GM13977 (cell line): ENCODE data around the gene TSPAN3.

Source experiments
- DNase-seq: peaks from one replicate; pipeline ENCODE4 v3.0.0; 2012; ENCODE audit warnings: low spot score
- in situ Hi-C: fragments of 300-500 bp; cut with MboI; formaldehyde crosslinking; loops from one replicate; pipeline ENCODE4 v1.12.0; 2022; ENCODE audit warnings: low sequenced_read_pairs, low pct_unique_long_range_greater_than_20kb, mixed read lengths, inconsistent platforms; ENCODE audit not compliant: unreplicated experiment
- TF ChIP-seq, protein P1 (sequence below): IDR thresholded peaks from 2 replicates; pipeline ENCODE4 v1.5.1; 2012; ENCODE audit warnings: mild to moderate bottlenecking, control low read depth; ENCODE audit not compliant: insufficient read depth; ENCODE audit errors: extremely low read depth, missing control alignments

Gene TSPAN3

DNA sequence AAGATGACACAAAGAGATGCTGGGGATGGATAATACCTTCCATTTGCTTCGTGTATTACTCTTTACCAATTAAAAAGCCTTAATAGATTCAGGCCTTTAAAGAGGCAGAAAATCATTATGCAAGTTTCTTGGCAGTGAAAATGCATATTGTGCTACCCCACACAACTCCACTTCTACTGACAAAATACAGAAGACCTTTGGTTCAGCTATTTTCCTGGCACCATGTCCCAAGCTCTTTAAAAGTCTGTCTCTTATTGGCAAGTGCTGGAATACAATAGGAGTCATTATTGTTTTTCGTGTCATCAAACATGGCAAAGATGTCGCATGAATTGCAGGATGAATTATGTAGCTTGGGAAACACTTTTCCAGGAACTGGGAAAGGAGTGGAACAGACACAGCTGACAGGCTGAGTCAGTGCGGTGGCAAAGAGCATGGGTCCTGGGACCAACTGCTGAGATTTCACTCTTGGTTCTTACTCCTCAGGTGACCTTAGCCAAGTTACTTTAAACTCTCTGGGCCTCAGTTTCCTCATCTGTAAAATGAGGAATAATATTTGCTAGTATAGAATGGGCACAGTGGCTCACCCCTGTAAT, 5.5 kb upstream of the TSPAN3 start:
- TF ChIP-seq, protein P1, sequence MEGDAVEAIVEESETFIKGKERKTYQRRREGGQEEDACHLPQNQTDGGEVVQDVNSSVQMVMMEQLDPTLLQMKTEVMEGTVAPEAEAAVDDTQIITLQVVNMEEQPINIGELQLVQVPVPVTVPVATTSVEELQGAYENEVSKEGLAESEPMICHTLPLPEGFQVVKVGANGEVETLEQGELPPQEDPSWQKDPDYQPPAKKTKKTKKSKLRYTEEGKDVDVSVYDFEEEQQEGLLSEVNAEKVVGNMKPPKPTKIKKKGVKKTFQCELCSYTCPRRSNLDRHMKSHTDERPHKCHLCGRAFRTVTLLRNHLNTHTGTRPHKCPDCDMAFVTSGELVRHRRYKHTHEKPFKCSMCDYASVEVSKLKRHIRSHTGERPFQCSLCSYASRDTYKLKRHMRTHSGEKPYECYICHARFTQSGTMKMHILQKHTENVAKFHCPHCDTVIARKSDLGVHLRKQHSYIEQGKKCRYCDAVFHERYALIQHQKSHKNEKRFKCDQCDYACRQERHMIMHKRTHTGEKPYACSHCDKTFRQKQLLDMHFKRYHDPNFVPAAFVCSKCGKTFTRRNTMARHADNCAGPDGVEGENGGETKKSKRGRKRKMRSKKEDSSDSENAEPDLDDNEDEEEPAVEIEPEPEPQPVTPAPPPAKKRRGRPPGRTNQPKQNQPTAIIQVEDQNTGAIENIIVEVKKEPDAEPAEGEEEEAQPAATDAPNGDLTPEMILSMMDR = no peak
- in situ Hi-C loops = no loop called here
- DNase-seq = no peak

GRCh38 chr15:77075528-77075927, 4.6 kb upstream of the TSPAN3 start:
- in situ Hi-C loops = no loop called here
- TF ChIP-seq, protein P1 = no peak
- DNase-seq = no peak

- in situ Hi-C loops = no loop called here
- DNase-seq = no peak
- TF ChIP-seq, protein P1 = no peak
These were observed 3.4 kb upstream of the TSPAN3 start for GRCh38 chr15:77074350-77074749.

GRCh38 chr15:77071305-77072223, 655 bp upstream of the TSPAN3 start:
- no peak for DNase-seq
- in situ Hi-C loops = no loop called here
- TF ChIP-seq, protein P1 = no peak

DNA sequence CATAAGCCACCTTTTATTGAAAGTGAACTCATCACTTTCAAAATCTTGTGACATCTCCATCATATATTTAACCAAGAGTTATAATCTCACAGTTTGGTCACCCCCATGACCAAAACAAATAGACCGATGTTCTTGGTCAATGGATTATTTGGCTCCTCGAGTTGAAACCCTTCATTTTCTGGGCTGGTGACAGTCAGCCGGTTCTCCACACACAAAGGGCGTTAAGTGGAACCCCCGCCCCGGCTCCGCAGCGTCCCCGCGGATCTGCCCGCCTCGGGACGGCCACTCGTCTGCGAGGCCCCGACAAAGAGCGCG, 772 bp downstream of the TSPAN3 start:
- in situ Hi-C loops = no loop called here
- no peak for DNase-seq
- TF ChIP-seq, protein P1 = no peak

GRCh38 chr15:77069521-77070121, 1.3 kb downstream of the TSPAN3 start:
- DNase-seq = no peak
- in situ Hi-C loops = no loop called here
- TF ChIP-seq, protein P1 = no peak
